ENCODE measurements around the gene E2F7. TPM values are rescaled to one million over a fixed set of nuclear protein-coding genes. Genes with fewer than 3 reads are reported as not detected.

E2F7 gene
- total RNA-seq (2021) (19.8 to 28.4 TPM (median 22.3 TPM) in 3 replicates), Bru-seq, nascent RNA (percentile 92 among the genes with signal in this experiment)
- long read RNA-seq, experiment 1, full-length matches to known transcripts, result 59 of 108 reads
- long read RNA-seq, experiment 1, partial matches to known transcripts, result 17 of 108 reads
- long read RNA-seq, experiment 1, other reads (novel, unspliced or antisense), result 32 of 108 reads
- long read RNA-seq, experiment 2, full-length matches to known transcripts, result 3 of 18 reads
- long read RNA-seq, experiment 2, partial matches to known transcripts, result 5 of 18 reads
- long read RNA-seq, experiment 2, other reads (novel, unspliced or antisense), result 10 of 18 reads
- long read RNA-seq, experiment 3, partial matches to known transcripts, result 5 of 5 reads
- long read RNA-seq, experiment 3, other reads (novel, unspliced or antisense), result 0 of 5 reads

DNA sequence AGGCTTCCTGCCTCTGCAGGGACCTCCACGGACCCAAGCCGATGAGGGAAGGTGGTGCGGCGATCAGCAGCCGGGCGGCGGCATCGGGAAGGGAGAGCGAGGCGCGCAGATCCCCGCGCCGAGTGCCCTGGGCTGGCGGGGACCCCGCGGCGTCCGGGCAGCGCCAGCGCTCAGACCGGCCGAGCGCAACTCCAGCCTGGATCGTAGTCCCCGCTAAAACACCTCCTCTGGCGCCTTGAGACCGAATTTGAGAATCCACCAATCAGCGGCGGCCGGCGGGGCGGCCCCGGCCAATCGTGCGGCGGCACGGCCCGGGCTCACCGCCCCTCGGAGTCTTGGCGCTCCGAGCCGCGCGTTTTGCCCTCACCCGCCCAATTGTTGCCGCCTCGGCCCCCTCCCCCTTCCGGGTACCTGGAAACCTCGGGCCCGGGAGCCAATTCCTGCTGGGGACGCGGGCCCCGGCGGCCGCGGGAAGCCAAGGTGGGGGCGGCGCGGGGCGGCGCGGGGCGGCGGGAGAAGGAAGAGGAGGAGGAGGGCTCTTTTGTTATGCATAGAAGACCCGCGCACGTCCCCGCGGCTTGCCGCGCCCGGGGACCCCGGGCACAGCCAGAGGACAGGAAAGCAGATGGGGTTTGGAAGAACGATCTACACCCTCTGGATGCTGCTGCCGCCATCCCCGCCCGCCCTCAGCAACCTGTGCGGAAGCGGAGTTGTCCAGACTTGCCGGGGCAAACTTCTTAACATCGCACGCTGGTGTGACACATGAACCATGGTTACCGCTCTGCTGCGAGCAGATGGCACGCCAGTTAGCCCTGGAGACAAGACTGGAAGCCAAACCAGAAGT is at the start of gene E2F7:
TSS of gene E2F7 (minus strand) at position 209 of the 844 bp plus-strand sequence. CDS start 934 bp downstream, outside the sequence.
- DNase-seq (ENCODE audit: low spot score) (peak; percentile 97), ATAC-seq (peak; percentile 95)
- peak within 1 kb of the TSS; percentile 96 for H3K27ac Mint-ChIP-seq
- H3K4me3 Mint-ChIP-seq, result peak within 1 kb of the TSS; percentile 89
- H3K27me3 Mint-ChIP-seq (ENCODE audit: low read depth), result no peaks in the 10 kb centered on the region
- POLR2A ChIA-PET, result no interaction called here
- H3K4me1 Mint-ChIP-seq, result peaks cover 29% of the 10 kb centered on the region
- H3K36me3 Mint-ChIP-seq, result peaks cover 31% of the 10 kb centered on the region
- CTCF ChIA-PET, result no interaction called here
- H3K9me3 Mint-ChIP-seq, result no peaks in the 10 kb centered on the region
- peak; percentile 81; the same call in 1 of the 2 replicates for TF ChIP-seq ARID4B (CRISPR knock-in tag; IDR thresholded peaks at IDR 0.05; ENCODE audit: borderline replicate concordance)
- no peak for TF ChIP-seq ZBTB21 (CRISPR knock-in tag; IDR thresholded peaks at IDR 0.05; ENCODE audit: borderline replicate concordance)
- no peak for TF ChIP-seq PRRX2 (CRISPR knock-in tag; IDR thresholded peaks at IDR 0.05)
- TF ChIP-seq, protein P1, sequence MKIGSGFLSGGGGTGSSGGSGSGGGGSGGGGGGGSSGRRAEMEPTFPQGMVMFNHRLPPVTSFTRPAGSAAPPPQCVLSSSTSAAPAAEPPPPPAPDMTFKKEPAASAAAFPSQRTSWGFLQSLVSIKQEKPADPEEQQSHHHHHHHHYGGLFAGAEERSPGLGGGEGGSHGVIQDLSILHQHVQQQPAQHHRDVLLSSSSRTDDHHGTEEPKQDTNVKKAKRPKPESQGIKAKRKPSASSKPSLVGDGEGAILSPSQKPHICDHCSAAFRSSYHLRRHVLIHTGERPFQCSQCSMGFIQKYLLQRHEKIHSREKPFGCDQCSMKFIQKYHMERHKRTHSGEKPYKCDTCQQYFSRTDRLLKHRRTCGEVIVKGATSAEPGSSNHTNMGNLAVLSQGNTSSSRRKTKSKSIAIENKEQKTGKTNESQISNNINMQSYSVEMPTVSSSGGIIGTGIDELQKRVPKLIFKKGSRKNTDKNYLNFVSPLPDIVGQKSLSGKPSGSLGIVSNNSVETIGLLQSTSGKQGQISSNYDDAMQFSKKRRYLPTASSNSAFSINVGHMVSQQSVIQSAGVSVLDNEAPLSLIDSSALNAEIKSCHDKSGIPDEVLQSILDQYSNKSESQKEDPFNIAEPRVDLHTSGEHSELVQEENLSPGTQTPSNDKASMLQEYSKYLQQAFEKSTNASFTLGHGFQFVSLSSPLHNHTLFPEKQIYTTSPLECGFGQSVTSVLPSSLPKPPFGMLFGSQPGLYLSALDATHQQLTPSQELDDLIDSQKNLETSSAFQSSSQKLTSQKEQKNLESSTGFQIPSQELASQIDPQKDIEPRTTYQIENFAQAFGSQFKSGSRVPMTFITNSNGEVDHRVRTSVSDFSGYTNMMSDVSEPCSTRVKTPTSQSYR (CRISPR knock-in tag; IDR thresholded peaks at IDR 0.05), result peak; percentile 24; the same call in 1 of the 2 replicates
- TF ChIP-seq TP53 (CRISPR knock-in tag; IDR thresholded peaks at IDR 0.05), result peak; percentile 44; the same call in 1 of the 2 replicates
- TF ChIP-seq RELA (CRISPR knock-in tag; IDR thresholded peaks at IDR 0.05; ENCODE audit: borderline replicate concordance), result no peak
- TF ChIP-seq HMGA2 (CRISPR knock-in tag; IDR thresholded peaks at IDR 0.05), result no peak
- no peak for TF ChIP-seq IRF2 (CRISPR knock-in tag; IDR thresholded peaks at IDR 0.05; ENCODE audit: borderline replicate concordance, low read depth)
- TF ChIP-seq NR3C1 (CRISPR knock-in tag; conservative IDR thresholded peaks at IDR 0.05; ENCODE audit: low read depth), result no peak
- TF ChIP-seq ZNF532 (CRISPR knock-in tag; IDR thresholded peaks at IDR 0.05; ENCODE audit: borderline replicate concordance), result no peak
- no peak; the same call in 1 of the 2 replicates for TF ChIP-seq KAT7 (CRISPR knock-in tag; IDR thresholded peaks at IDR 0.05; ENCODE audit: borderline replicate concordance)
- TF ChIP-seq NFE2L1 (CRISPR knock-in tag; IDR thresholded peaks at IDR 0.05), result no peak
- peak; percentile 74 for TF ChIP-seq FOXP1 (CRISPR knock-in tag; IDR thresholded peaks at IDR 0.05; ENCODE audit: borderline replicate concordance)
- TF ChIP-seq ZNF121 (CRISPR knock-in tag; IDR thresholded peaks at IDR 0.05), result no peak
- TF ChIP-seq ZNF232 (CRISPR knock-in tag; IDR thresholded peaks at IDR 0.05), result 0 out of 2 replicates have a peak, but pooled peaks have one; percentile 31
- TF ChIP-seq, protein P2, sequence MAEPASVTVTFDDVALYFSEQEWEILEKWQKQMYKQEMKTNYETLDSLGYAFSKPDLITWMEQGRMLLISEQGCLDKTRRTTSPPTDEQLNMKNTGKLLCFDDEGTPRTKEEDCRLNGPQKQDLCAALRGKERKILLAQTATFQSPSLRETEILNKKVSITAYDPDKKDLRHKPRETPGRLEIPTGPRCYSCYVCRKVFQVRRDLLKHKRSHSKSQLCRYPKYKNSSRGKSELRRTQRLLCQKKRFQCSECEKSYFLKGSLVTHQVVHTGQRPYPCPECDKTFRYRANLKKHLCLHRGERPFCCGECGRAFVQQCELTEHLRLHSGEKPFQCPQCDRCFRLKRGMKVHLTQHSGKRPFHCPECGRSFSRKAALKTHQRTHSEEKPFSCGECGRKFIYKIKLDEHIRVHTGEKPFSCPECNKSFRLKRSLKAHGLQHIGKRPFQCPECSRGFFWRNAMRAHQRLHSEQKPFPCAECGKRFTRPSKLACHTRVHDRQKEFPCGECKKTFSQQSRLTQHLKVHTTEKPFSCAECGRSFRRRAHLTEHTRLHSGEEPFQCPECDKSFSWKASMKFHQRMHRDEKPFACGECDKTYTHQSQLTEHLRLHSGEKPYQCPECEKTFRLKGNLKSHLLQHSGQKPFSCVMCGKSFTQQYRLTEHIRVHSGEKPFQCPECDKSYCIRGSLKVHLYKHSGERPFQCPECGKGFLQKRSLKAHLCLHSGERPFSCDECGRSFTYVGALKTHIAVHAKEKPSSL (CRISPR knock-in tag; conservative IDR thresholded peaks at IDR 0.05), result no peak
- peak; percentile 60; the same call in 1 of the 2 replicates for TF ChIP-seq E2F4 (CRISPR knock-in tag; IDR thresholded peaks at IDR 0.05; ENCODE audit: borderline replicate concordance, low read depth)
